Measurements from ENCODE around the gene CTDSPL. TPM values are rescaled to one million over a fixed set of nuclear protein-coding genes. Genes with fewer than 3 reads are reported as not detected.

CTDSPL gene
- total RNA-seq, 1 donor from 2014 or later, result 4.5 TPM

DNA sequence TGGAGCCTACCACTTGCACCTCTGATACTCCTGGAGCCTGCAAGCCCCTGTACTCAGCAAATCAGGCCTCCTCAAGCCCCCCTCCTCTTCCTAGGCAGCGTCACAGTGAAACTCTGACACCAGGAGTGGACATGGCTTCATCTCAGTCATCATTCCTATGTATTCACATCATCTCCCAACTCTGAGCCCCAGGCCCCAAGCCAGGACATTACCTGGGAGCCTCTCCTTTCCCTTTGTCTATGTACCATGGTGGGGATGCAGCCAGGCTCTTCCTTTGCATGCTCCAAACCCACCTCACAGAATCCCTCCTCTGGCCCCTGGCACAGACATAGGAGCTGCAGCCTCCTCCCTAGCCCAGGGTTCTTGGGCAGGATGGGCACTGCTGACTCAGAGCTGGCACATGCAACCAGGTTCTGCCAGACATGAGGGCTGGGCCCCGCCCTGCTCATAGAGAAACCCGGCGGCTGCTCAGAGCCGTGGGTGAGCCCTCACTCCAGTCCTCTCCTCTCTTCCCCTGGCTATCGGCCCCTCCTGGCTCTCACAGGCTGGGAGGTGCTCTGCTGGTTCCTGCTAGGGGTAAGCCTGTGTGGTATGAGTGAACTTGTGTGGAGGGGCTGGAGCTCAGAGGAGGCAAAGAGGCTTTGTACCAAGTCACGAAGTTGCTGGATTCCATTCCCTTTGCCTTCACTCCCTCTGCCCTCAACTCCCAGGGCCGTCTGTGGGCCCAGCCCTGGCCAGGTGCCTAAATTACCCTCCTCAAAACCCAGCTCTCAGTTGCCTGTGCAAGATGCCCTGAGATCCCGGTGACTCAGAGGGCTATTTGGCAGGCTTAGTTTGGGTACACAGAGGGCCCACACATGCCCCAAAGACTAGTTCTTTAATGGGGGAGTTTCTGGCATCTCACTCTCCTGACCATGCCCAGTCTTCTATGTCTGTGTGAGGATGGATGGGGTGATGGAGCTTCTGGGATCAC is 169.6 kb downstream of the CTDSPL start:
- intact Hi-C loops (cut with micrococcal nuclease), result loop anchor here (1.0 to 10.0 kb wide), 2 partner anchors 8 to 1233 kb away; partner anchors contain the start of gene DLEC1

DNA sequence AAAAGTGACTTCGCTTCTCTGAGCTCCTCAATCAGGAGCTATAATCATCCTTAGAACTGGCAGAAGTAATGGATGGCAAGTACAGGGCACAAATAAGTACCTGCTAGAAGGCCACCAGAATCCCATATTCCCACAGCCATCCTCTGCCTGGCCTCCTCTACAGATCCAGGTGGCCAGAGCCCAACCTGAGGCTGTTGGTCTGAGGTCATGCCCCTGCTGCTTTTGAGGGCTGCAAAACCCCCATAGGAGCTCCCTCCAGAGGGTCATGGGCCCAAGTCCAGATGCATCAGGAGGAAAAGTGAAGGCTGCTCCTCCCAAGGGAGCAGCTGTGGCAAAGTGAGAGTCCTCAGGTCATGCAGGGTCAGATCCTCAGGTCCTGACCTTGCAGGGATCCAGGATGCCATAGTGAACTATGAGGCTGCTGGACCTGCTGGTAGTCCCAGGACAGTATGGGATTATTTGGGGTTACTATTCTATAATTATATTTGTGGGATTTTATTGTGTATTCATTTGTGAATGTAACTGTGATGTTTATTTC is 170.7 kb downstream of the CTDSPL start:
- intact Hi-C loops (cut with micrococcal nuclease), result loop anchor here (10.0 kb wide), 1 partner anchor 1232 kb away; no protein-coding TSS in a partner anchor

- intact Hi-C loops (cut with micrococcal nuclease), result loop anchor here (10.0 kb wide), 1 partner anchor 1231 kb away; no protein-coding TSS in a partner anchor
Observed at GRCh38 chr3:38033586-38033985, 171.9 kb downstream of the CTDSPL start.

Other genes with a start within 250 kb of the CTDSPL start
- 18.4 and 21.1 TPM in 2 replicates for gene VILL, start 128.9 kb downstream of the CTDSPL start, total RNA-seq
- 16.6 and 18.5 TPM in 2 replicates for gene PLCD1, start 167.8 kb downstream of the CTDSPL start, total RNA-seq
- 1.0 and 3.9 TPM in 2 replicates for gene DLEC1, start 177.3 kb downstream of the CTDSPL start, total RNA-seq